Hematopoietic multipotent progenitor cell treated with erythropoietin and hydrocortisone succinate and interleukin-3 and kit ligand, for 4 days (in vitro differentiated cells): ENCODE results near the gene RSBN1L.
A peak's percentile ranks its signal among the peaks of the same experiment; 100 is the strongest.

ENCODE experiments used
- DNase-seq: peaks from one replicate; pipeline ENCODE4 v3.0.0-alpha.2; 2015

RSBN1L gene

DNA sequence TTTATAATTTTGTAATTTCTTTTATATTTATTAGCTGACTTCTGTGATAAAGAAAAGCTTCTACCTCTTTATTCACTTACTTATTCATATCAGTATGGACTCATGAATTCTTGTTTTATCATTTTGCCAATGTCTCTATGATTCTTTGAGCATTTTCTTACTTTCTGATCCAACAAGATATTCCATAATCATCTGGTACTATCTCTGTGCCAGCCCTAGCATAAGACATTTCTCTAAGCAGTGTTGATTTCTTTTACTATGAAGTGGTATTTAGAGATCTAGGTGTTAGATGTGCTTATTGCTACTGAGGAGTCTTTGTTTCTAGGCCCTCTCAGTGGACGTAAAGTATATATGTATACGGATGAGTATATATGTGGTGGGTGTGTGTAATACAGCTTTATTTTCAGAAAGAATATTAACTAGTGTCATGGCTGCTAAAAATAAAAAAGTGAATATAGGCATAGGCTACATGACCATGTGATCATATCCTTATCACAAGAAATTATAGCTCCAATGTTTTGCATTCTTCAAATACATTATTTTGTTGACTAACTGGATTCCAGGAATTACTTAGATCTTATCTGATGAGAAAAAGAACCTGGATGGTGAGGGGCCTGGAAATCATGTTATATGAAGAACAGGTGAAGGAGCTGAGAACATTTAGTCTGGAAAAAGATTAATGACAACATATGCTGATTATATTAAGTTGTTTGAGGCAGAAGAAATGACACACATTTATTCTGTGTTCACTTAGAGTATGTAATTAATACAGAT, 115.4 kb downstream of the RSBN1L start:
- DNase-seq, result no peak

DNA sequence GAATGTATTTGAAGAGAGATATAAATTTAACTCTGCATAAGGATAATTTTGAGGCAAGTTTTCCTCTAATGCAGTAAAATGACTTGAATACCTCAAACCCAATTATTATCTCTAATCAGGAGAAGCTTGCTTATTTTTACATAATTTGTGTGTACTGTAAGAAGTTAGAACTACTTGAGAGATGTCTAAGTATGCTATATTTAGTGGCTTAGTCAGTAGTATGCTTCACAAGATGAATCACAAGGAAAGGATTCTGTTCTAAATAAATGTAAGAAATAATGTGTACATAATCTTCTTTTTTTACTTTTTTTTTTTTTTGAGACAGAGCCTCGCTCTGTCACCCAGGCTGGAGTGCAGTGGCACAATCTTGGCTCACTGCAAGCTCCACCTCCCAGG, 116.0 kb downstream of the RSBN1L start:
- no peak for DNase-seq

DNA sequence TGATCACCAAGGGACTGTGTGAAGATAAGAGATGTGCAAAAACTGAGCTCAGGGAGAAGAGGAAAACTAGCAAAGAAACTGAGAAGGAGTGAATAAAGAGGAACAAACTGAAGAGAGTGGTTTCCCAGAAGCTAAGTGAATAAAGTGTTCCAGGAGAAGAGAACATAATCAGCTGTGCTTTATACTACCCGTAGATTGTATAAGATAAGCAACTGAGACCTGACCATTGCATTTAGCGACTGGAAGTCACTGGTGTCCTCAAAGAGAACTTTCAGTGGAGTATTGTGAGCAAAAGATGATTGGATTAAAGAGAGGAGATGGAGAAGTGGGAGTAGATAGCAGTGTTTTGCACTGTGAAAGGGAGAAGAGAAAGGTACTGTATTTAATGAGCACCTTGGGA, 116.9 kb downstream of the RSBN1L start:
- DNase-seq, result peak; percentile 28

DNA sequence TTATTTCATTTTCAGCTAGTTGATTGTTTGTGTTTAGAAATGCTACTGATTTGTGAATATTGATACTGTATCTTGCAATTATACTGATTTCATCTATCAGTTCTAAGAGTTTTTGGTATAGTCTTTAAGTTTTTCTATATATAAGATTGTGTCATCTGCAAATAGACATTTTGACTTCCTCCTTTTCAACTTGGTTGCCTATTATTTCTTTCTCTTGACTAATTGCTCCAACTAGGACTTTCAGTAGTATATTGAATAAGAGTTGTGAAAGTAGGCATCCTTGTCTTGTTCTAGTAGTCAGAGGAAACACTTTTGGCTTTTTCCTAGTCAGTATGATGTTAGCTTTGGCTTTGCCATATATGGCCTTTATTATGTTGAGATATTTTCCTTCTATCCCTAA, 122.8 kb downstream of the RSBN1L start:
- DNase-seq, result no peak

DNA sequence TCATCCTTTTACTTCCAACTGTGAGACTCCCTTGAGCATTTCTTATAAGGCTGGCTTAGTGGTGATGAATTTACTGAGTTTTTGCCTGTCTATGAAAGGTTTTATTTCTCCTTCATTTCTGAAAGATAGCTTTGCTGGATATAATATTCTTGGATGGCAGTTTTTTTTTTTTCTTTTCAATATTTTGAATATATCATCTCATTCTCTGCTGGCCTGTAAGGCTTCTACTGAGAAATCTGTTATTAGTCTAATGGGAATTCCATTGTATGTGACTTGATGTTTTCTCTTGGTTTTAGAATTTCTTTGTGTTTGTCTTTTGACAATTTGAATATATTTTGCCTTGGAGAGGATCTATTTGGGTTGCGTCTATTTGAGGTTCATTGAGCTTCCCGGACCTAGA, 124.7 kb downstream of the RSBN1L start:
- no peak for DNase-seq

DNA sequence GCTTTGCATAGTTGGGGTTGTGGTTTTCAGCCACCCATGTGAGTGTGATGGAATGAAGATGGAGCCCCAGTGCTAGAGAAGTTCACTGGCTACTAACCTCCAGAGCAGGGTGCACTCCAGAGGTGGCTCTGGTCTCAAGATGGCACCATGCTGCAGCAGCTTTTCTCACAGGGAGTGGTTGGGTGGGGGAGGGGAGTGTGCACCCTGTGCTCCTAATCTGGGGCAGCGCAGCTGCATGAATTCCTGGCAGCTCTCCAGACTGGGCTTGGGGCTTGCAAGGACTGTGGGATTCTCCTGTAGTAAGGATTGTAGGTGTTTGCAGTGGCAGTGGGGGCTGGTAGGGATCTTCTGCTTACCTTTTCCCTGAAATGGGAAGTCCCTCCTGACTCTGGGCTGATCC, 126.0 kb downstream of the RSBN1L start:
- DNase-seq, result peak; percentile 62

DNA sequence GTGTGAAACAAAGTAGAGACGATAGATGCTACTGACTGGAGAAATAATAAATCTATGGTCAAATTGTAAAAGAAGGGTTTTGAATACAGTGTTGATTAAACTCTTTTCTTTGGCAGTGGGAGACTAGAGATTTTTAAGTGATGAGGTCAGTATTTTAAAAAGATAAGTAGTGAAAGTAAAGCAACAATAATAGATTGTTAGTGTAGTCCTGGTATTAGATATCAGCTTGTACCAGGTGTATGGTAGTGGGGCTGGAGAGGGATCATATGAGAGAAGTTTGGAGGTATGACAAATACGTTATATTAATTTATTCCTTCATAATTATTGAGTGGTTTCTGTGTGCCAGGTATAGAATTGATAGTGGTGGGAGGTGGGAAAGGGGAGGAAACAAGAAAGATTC, 127.5 kb downstream of the RSBN1L start:
- no peak for DNase-seq

DNA sequence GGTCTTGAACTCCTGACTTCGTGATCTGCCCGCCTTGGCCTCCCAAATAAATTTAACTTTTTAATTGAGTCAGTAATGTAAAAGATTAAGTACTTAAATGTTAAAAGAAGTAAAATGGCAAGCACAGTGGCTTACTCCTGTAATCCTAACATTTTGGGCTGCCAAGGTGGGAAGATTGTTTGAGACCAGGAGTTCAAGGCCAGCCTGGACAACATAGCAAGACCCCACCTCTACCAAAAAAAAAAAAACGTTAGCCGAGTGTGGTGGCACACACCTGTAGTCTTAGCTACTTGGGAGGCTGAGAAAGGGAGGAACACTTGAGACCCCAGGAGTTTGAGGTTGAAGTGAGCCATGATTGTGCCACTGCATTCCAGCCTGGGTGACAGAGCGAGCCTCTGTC, 128.4 kb downstream of the RSBN1L start:
- no peak for DNase-seq

DNA sequence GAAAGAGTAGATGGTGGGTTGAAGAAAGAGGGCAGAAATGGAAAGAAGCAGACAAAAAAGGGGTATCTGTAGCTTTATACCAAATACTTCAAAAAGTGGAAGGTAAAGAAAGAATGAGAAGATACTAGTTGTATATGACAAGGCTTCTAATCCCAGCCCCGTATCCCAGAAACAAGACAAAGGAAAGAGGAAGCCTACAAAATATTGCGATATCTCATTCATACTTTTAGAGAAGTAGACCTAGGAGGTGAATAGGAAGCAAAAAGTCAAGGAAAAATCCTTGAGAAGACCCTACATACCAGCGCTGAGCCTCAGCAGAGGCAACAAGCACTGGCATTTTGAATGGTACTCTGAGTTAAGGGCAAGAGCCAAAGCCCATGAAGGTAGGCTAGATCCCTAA, 128.9 kb downstream of the RSBN1L start:
- DNase-seq, result no peak

DNA sequence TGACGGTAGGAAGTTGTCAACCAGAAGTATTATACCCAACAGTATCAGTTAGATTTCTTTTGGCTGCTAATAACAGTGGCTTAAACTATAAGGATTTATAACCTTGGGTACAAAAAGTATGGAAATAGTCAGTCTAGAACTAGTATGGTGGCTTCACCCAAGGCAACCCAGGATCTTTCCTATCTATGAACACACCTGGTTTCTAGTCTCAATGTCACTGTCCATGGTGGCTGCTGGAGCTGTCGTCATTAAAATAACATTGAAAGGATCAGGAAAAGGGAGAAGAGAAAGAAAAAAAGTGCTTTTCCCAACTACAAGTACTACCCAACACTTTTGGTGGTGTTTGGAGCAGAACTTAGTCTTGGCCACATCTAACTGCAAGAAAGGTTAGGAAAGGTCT, 130.0 kb downstream of the RSBN1L start:
- no peak for DNase-seq

DNA sequence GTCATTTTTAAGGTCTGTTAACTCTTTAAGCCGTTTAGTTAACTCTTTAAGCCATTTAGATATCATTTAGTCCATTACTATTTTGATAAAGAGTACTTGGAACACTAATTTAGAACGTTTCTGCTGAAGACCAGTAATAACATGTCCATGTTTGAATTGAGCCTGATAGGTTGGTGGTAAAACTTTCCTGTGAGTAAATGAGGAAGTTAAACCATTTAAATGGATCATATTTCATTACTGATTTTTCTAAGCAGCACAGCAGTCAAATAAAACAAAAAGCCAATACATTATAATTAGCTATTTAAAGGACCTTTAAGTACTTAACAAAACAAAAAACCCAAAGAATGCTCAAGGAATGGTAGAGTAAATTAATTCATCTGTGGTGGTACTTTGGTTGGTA, 131.7 kb downstream of the RSBN1L start:
- DNase-seq, result peak; percentile 59

DNA sequence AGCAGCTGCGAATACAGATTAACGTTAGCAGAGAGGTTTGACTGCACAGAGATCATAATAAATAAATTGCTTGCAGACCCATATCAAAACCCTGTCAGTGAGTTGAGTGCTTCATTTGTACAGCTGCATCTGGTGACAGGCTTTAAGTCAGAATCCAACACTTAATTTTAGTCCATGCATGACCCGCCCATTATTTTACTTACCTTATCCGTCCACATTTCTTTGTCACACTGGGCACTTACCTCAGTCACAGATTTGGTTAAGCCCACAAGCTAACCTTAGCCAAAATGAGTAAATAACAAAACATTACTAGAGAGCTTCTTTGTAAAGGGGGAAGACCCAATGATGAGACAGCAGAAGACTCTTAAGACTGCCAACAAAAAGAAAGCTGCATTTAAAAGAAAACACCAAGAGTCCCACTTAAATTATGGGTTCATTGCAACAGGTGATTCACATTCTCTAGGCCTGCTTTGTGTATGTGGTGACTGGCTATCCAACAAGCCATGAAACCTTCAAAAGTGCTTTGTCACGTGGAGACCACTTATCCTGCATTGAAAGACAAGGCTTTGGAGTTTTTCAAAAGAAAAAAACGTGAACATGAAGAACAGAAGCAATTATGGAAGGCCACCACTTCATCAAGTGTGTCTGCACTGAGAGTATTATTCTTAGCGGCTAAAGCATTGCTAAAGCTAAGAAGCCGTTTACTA, 134.5 kb downstream of the RSBN1L start:
- DNase-seq, result no peak

DNA sequence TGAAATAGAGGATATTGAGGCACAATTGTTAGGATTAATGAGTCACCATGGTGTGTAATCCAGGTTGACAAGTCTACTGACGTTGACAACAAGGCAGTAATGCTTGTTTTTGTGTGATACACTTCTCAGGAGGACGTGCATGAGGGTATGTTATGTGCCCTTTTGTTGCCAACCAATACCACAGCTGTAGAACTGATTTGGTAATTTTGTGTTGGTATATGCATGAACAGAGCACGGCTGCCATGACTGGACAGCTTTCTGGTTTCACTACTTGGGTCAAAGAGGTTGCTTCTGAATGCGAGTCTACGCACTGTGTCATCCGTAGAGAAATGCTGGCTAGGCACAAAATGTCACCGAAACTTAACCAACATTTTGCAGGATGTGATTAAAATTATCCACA, 135.2 kb downstream of the RSBN1L start:
- no peak for DNase-seq

DNA sequence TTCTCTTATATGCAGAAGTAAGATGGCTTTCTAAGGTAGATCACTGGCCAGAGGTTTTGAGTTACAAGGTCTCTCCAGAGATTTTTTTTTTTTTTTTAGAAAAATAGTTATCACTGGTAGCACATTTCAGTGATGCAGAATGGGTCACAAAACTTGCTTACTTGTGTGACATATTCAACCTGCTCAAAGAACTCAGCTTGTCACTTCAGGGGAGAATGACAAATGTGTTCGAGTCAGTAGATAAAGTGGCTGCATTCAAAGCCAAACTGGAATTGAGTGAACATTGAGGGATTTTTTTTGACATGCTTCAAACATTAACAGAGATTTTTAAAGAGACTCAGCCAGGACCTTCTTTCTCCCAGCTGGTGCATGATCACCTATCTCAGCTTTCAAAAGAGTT, 135.7 kb downstream of the RSBN1L start:
- no peak for DNase-seq
